B cell (primary cell): Measurements from ENCODE around the gene LGSN.
"Not testable (repeated sequence)": the region's sequence is repeated elsewhere in the genome, so short reads cannot be mapped to it uniquely, and the experiment has no call there.

Experiments
- EZH2 ChIP-seq: IDR thresholded peaks from 2 replicates; pipeline ENCODE4 v1.6.1; 2012; ENCODE audit warnings: borderline replicate concordance, low read depth, mild to moderate bottlenecking, moderate library complexity, low read length; ENCODE audit not compliant: insufficient read depth, poor library complexity, severe bottlenecking
- TF ChIP-seq, protein P1 (sequence below): fragments of 200-600 bp; IDR thresholded peaks from one replicate; pipeline ENCODE4 v1.8.0; 2022; ENCODE audit warnings: antibody characterized with exemption, mild to moderate bottlenecking

DNA sequence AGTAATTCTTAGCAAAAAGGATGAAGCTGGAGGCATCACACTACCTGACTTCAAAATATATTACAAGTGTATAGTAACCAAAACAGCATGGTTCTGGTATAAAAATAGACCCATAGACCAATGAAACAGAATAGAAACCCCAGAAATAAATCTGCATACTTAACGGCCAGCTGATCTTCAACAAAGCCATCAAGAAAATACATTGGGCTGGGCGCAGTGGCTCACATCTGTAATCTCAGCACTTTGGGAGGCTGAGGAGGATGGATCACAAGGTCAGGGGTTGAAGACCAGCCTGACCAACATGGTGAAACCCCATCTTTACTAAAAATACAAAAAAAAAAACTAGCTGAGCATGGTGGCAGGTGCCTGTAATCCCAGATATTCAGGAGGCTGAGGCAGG, 14.9 kb upstream of the LGSN start:
- TF ChIP-seq, protein P1, sequence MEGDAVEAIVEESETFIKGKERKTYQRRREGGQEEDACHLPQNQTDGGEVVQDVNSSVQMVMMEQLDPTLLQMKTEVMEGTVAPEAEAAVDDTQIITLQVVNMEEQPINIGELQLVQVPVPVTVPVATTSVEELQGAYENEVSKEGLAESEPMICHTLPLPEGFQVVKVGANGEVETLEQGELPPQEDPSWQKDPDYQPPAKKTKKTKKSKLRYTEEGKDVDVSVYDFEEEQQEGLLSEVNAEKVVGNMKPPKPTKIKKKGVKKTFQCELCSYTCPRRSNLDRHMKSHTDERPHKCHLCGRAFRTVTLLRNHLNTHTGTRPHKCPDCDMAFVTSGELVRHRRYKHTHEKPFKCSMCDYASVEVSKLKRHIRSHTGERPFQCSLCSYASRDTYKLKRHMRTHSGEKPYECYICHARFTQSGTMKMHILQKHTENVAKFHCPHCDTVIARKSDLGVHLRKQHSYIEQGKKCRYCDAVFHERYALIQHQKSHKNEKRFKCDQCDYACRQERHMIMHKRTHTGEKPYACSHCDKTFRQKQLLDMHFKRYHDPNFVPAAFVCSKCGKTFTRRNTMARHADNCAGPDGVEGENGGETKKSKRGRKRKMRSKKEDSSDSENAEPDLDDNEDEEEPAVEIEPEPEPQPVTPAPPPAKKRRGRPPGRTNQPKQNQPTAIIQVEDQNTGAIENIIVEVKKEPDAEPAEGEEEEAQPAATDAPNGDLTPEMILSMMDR = not testable (repeated sequence)
- TF ChIP-seq EZH2 = not testable (repeated sequence)
